ENCODE measurements around the gene C15orf40.

Gene C15orf40

DNA sequence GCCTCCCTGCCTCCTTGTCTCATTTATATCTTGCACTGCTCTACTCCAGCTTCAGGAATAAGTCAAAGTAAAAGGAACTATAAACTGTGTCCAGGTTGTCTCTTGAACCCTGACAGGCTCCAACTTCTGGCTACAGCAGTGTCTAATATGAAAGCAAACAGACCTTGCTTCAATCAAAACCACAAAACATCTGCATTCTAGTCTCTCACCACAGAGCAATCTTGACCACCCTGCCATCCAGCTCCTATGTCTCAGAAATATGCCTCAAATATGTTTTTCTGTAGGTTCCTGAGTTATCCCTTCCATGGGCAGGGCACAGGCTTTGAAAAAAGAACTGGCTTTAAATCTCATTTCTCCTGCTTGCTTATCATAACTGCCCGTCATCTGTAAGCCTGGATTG is 38.4 kb downstream of the C15orf40 start:
- Mint-ChIP-seq H3K9me3 (no peaks in the 10 kb centered on the region), H3K27me3 (ENCODE audit: low read depth, poor library complexity) (peaks cover 5% of the 10 kb centered on the region), H3K27ac (no peak overlapping the region), H3K4me1 (peaks cover 10% of the 10 kb centered on the region), H3K36me3 (ENCODE audit: low read depth) (peaks cover 4% of the 10 kb centered on the region), H3K4me3 (no peak overlapping the region)
- TF ChIP-seq, protein P1, sequence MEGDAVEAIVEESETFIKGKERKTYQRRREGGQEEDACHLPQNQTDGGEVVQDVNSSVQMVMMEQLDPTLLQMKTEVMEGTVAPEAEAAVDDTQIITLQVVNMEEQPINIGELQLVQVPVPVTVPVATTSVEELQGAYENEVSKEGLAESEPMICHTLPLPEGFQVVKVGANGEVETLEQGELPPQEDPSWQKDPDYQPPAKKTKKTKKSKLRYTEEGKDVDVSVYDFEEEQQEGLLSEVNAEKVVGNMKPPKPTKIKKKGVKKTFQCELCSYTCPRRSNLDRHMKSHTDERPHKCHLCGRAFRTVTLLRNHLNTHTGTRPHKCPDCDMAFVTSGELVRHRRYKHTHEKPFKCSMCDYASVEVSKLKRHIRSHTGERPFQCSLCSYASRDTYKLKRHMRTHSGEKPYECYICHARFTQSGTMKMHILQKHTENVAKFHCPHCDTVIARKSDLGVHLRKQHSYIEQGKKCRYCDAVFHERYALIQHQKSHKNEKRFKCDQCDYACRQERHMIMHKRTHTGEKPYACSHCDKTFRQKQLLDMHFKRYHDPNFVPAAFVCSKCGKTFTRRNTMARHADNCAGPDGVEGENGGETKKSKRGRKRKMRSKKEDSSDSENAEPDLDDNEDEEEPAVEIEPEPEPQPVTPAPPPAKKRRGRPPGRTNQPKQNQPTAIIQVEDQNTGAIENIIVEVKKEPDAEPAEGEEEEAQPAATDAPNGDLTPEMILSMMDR (IDR thresholded peaks at IDR 0.05), result no peak
- DNase-seq, result no peak

DNA sequence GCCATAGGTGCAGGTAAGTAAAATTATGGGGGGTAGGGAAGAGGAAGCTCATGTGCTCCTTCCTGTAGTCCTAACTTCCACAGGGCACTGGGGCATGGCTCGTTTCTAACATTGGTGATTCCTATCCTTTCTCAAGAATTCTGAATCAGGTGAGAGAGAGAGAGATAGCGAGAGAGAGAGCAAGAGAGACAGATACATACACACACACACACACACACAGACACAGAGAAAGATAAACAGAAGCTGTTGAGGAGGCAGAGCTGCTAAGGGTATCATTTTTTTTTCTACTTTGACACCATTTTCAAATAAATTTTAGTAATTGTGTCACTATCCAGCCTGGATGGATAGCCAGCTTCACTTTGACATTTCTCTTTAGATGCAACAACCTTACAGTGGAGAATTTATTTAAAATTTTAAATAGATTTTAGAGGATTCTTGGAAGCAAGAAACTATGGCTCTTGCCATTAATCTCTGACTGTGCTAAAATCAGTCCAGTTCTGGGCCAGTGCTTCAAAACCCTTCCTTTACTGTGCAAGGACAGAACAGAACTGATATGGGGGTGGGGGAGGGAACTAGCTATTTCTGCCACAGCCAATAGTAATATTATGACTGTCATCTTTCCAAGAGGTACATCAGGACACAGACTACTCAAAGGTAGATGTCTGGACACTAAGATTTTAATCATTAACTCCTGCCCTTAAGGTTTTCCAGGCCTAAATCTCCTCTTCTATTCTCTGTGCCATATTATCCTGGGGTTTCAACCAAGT is 40.0 kb downstream of the C15orf40 start:
- no peak for DNase-seq
- Mint-ChIP-seq H3K9me3 (no peaks in the 10 kb centered on the region), H3K36me3 (ENCODE audit: low read depth) (peaks cover 4% of the 10 kb centered on the region), H3K27me3 (ENCODE audit: low read depth, poor library complexity) (peaks cover 5% of the 10 kb centered on the region), H3K4me1 (peaks cover 10% of the 10 kb centered on the region), H3K4me3 (no peak overlapping the region), H3K27ac (no peak overlapping the region)
- TF ChIP-seq, protein P1 (IDR thresholded peaks at IDR 0.05), result no peak

DNA sequence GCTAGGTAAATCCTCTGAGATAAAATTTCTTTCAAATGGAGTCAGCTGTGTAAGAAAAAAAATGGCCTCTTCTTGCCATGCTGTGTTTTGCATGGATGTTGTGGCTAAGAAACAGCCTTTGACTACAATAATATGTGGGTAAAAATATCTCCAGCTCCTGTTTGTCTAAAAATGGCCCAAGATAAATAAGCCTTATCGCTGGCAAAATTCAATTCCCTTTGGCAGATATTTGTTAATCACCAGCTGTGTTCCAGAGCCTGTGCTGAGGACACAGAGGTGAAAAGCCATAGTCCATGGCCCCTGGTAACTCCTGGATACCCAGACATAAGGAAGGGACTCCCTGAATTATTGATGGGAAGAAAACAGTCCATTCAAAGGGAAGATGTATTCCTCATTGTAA is 40.7 kb downstream of the C15orf40 start:
- Mint-ChIP-seq H3K36me3 (ENCODE audit: low read depth) (peaks cover 4% of the 10 kb centered on the region), H3K9me3 (no peaks in the 10 kb centered on the region), H3K27ac (no peak overlapping the region), H3K4me1 (peaks cover 10% of the 10 kb centered on the region), H3K27me3 (ENCODE audit: low read depth, poor library complexity) (peaks cover 5% of the 10 kb centered on the region), H3K4me3 (no peak overlapping the region)
- DNase-seq, result no peak
- TF ChIP-seq, protein P1 (IDR thresholded peaks at IDR 0.05), result no peak

DNA sequence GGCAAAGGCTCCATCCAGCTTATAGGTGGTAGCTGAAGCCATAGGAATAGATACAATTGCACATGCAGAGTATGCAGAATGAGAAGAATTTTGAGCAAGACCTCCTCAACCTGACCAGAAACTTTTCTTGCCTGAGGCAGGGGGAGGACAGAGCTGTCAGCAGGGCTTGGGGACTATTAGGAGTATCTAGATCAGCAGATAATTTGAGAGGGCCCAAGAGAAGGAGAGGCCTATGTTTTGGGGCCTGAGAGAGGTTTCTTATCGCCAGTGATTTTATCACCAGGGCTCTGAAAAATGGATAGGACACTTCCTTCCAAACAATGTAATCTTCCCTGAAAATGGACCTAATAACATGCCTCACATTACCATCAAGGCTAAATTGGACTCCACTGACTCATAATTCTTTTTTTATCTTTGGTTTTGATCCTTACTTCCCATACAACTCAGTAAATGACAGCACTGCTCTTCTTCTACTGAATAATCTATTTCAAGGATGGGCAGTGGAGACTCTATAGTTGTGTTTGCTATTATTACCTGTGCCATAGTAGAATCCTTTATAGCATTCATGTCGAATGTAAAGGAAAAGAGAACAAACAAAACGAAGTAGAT is 41.3 kb downstream of the C15orf40 start:
- Mint-ChIP-seq H3K27ac (no peak overlapping the region), H3K27me3 (ENCODE audit: low read depth, poor library complexity) (peaks cover 5% of the 10 kb centered on the region), H3K4me3 (no peak overlapping the region), H3K4me1 (peaks cover 10% of the 10 kb centered on the region), H3K9me3 (no peaks in the 10 kb centered on the region), H3K36me3 (ENCODE audit: low read depth) (no peaks in the 10 kb centered on the region)
- TF ChIP-seq, protein P1 (IDR thresholded peaks at IDR 0.05), result no peak
- no peak for DNase-seq

DNA sequence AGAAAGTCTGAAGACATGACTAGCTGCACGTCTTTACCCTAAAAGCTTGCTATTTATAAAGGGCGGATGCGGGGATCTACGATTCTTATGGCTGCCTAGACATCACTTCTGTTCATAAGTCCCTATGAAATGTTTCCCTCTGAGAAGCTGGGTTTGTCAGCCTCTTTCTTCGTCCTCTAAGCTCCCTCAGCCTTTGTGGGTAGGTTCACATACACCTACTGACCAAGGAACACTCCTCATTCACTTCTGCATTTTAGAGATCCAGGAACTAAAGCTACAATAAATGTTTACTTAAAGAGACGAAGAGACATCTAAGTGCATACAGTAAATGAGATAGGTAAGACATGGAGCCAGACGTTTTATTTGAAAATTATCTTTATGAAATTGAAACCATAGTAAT is 42.1 kb downstream of the C15orf40 start:
- Mint-ChIP-seq H3K4me1 (peaks cover 10% of the 10 kb centered on the region), H3K4me3 (no peak overlapping the region), H3K9me3 (no peaks in the 10 kb centered on the region), H3K27ac (no peak overlapping the region), H3K27me3 (ENCODE audit: low read depth, poor library complexity) (peaks cover 5% of the 10 kb centered on the region), H3K36me3 (ENCODE audit: low read depth) (no peaks in the 10 kb centered on the region)
- DNase-seq, result no peak
- TF ChIP-seq, protein P1 (IDR thresholded peaks at IDR 0.05), result no peak

DNA sequence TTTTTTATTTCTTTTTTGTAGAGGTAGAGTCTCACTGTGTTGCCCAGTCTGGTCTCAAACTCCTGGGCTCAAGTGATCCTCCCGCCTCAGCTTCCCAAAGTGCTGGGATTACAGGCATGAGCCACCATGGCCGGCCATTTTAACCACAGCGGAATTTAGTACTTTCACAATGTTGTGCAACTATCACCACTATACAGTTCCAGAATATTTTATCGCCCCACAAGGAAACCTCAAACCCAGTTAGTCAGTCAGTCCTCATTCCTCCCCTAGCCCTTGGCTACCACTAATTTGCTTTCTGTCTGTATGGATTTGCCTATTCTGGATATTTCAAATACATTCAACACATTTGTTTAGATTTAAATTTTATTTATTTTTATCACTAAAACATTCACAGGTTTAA is 43.4 kb downstream of the C15orf40 start:
- no peak overlapping the region for H3K4me3 Mint-ChIP-seq
- H3K9me3 Mint-ChIP-seq, result no peaks in the 10 kb centered on the region
- peaks cover 5% of the 10 kb centered on the region for H3K27me3 Mint-ChIP-seq (ENCODE audit: low read depth, poor library complexity)
- H3K27ac Mint-ChIP-seq, result no peak overlapping the region
- H3K36me3 Mint-ChIP-seq (ENCODE audit: low read depth), result no peaks in the 10 kb centered on the region
- peaks cover 10% of the 10 kb centered on the region for H3K4me1 Mint-ChIP-seq
- TF ChIP-seq, protein P1 (IDR thresholded peaks at IDR 0.05), result no peak
- no peak for DNase-seq
